GM12801 (cell line): Measurements from ENCODE around the gene SPDYC.

Experiments used
- CTCF ChIP-seq: IDR thresholded peaks from one replicate; pipeline ENCODE4 v1.5.1; 2011; ENCODE audit warnings: control low read depth; ENCODE audit not compliant: insufficient read length; ENCODE audit errors: extremely low read depth

Gene SPDYC

GRCh38 chr11:65136515-65137096, 33.4 kb upstream of the SPDYC start:
- no peak for TF ChIP-seq CTCF

- TF ChIP-seq CTCF = no peak
Measured at GRCh38 chr11:65141896-65142494, 28.0 kb upstream of the SPDYC start.

- no peak for TF ChIP-seq CTCF
Measured at GRCh38 chr11:65147352-65148075, 22.5 kb upstream of the SPDYC start.

- TF ChIP-seq CTCF = no peak
Measured at GRCh38 chr11:65148657-65149056, 21.4 kb upstream of the SPDYC start.

- TF ChIP-seq CTCF = no peak
Measured at GRCh38 chr11:65150509-65151299, 19.3 kb upstream of the SPDYC start.

- no peak for TF ChIP-seq CTCF
Measured at GRCh38 chr11:65151331-65151899, 18.6 kb upstream of the SPDYC start.

GRCh38 chr11:65152122-65152521, 17.9 kb upstream of the SPDYC start:
- TF ChIP-seq CTCF = no peak
